ENCODE results near the gene UBE2D2. TPM values are rescaled to one million over a fixed set of nuclear protein-coding genes. Genes with fewer than 3 reads are reported as not detected.
"Not testable (repeated sequence)": the region's sequence is repeated elsewhere in the genome, so short reads cannot be mapped to it uniquely, and the experiment has no call there.

Gene UBE2D2
- total RNA-seq (2014; rRNA removed; shearing (Covaris generic)) = 64.7 and 79.3 TPM in 2 replicates

DNA sequence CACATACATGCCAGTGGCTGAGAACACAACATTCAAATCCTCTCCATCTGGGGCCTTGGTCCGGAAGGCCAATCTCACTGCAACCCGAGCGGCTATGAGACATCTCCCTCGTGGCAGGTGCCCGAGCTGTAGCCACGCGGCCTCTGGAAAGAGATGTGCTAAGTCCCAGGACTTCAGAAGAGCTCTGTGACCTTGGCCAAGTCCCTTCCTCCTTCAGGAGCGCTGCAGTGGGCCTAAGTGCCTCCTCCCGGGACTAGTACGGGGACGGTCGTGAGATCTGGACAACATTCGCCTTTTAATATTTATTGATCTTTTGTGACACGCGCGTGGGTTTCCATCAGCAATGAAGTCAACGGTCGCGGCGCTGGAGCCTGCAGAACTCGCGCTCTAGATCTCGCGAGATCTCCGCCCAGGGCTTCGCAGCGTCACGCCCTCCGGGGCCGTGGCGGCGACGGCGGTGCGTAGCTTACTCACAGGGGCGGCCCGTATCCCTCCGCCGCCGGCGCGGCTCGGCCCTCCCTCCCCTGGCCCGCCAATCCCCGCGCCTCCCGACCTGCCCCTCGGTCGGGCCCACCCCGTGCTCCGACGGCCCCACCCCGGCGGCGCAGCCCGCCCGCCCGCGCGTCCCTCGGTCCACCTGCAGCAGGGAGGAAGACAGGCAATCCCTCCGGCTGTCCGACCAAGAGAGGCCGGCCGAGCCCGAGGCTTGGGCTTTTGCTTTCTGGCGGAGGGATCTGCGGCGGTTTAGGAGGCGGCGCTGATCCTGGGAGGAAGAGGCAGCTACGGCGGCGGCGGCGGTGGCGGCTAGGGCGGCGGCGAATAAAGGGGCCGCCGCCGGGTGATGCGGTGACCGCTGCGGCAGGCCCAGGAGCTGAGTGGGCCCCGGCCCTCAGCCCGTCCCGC lies at the start of gene UBE2D2:
UBE2D2 (plus strand) TSS at position 588 of the 903 bp plus-strand sequence. CDS start 453 bp downstream, outside the sequence.
- DNase-seq (ENCODE audit: low spot score) = peak; percentile 95

DNA sequence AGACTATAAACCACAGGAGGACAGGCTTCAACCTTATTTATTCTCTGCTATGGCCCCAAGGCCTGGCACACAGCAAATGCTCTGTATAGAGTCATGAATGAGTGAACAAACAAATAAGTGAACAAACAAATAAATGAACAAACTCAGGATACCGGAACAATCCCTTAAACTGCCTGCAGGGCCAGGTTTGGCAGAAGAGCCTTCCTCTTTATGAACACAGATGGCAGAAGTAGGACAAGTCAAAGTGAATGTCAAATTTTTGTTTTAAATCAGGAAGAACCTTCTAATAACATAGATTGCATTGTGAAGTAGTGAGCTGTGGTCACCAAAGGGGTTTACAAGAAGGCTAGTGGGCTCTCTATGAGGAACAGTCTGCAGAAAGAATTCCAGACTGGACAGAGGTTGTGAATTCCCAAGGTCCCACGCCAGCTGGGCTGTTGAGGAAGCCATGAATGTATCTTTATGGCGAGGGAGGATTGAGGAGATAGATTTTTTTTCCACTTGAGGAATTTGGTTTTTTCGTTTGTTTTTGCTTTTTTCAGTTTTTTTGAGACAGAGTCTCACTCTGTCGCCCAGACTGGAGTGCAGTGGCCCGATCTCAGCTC lies 48.3 kb upstream of the UBE2D2 start:
- no peak for DNase-seq (ENCODE audit: low spot score)

DNA sequence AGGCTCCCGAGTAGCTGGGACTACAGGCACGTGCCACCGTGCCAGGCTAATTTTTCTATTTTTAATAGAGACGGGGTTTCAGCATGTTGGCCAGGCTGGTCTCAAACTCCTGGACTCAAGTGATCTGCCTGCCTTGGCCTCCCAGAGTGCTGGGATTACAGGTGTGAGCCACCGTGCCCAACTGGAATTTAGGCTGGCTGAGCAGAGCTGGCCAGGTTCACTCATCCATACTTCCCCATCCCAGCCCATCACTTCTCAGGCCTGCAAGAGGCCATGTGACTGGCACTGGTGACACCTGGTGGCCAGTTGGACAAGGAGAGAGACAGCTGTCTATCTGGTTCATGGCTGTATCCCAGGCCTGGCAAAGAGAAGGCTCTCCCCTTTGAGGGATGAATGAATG lies 47.7 kb upstream of the UBE2D2 start:
- peak; percentile 73 for DNase-seq (ENCODE audit: low spot score)

DNA sequence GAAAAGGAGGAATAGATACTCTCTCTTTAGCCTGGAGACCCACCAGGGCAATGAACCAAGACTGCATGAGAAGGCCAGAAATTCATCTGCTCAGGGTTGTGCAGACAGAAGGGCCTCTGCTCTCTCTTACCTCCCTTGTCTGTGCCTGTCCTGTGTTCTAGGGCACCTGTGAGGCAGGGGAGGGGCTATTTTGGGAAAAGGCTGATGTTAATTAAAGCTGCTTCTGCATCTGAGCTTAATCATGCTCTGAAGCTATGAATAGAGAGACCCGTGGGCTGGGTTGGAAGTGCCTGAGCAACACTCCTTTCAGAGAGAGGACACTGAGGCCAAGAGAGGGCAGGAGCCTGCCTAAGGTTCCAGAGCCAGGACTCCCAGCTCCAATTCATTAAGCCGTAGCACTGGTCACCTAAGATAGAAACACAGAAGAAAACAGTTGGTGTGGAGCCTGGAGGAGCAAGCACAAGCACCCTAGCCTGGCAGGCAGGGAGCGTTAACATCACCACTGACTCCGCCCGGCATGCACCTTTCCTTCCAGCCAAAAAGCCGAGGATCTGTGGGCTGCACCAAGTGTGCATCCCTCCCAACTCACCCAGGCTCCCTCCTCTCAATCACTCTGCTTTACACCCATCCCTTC lies 47.2 kb upstream of the UBE2D2 start:
- no peak for DNase-seq (ENCODE audit: low spot score)

DNA sequence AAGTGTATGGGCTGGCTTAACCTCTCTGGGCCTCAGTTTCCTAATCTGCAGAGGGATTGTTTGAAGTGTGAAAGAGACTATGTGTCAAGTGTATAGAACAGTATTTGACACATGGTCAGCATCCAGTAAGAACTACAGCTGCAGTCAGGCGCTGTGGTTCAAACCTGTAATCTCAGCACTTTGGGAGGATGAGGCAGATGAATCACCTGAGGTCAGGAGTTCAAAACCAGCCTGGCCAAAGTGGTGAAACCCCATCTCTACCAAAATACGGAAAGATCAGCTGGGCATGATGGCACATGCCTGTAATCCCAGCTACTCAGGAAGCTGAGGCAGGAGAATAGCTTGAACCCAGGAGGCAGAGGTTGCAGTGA lies 46.7 kb upstream of the UBE2D2 start:
- DNase-seq (ENCODE audit: low spot score) = no peak

DNA sequence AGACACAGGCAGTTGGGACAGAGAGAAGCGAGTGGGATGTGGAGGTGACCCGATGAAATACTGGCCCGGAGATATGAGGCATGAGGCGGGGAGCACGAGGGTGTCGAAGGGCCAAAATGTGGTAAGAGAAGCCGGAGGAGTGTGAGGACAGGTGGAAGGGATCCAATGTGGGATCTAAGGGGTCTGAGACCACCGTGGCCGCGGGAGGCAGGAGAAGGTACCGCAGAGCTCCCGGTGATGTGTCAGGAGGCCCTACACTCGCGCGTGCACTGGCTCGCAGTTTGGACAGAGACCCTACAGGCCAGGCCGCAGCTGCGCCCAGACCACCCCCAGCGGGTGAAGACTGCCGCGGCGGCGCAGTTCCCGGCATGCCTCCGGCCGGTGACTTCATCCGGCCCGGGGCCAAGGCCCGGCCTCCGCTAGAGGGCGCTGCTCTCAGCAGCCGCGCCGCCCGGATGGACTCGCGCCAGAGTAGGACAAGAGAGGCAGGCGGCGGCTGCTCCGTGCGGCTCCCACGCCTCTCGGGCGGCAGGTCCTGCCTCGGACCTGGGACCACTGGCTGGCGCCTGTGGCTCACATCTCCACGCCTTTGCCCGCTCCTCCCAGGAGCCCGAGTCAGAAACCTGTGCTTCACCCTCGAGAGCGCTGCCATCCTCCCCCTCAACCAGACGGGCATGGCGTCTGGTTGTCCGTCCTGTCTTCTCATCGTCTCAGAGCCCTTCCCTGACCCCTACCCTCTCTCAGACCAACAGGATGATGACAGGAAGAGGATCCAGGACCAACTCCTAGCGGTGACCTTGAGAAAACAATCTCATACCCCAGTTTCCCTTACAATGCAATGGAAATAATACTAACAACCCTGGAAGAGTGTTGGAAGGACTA lies 43.2 kb upstream of the UBE2D2 start:
- peak; percentile 66 for DNase-seq (ENCODE audit: low spot score)

DNA sequence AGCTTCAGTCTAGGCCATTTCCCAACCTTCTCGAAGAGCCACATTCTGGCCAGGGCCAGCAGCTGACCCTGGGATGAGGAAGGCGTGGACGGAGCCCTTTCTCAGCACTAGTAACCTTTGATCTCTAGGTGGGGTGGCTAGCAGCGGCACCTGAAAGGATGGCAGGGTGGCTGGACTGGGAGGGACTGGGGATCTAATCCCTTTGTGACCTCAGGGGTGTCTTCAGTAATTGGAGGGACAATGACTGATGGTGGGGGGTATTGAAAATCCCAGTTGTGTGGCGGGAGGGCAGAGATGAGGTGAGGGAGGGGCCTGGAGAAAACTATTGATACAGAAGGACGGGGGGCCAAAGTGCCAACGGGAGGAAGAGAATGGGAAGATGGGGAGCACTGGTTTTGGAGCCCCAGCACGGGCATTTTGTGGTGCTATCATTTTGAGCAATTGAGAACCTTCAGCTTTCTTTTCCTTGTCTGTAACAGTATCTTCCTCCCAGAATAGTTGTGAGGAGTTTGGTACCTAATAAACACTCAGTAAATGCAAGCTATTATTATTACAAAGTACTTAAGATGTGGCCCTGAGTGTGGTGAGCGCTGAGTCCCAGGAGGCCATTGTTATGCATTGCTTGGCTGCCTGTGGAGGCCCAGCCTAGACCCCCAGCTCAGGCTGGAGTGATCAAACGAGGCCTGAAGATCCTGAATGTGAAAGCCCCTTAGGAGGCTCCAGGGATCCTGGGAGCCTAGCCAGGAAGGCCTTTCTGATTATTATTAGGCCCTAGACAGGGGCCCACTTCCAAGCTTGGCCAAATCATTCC lies 37.3 kb upstream of the UBE2D2 start:
- no peak for DNase-seq (ENCODE audit: low spot score)

DNA sequence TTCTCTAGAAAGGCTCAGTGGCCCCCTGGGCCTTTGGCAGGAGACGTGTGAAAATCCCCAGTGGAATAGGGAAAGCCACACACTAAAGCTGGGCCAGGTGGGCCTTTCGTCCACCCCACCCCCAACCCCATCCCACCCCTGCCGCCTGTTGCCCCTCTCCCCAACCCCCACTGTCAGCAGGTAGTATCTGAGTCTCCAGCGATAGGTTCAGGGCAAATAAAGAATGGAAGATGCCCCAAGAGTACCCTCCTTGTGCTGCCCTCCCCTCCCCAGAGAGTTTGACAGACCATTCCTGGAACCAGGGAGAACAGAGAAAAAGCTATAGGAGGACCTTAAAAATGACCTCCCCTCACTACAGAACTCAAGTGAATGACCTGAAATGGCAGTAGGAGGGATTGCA lies 36.7 kb upstream of the UBE2D2 start:
- no peak for DNase-seq (ENCODE audit: low spot score)

DNA sequence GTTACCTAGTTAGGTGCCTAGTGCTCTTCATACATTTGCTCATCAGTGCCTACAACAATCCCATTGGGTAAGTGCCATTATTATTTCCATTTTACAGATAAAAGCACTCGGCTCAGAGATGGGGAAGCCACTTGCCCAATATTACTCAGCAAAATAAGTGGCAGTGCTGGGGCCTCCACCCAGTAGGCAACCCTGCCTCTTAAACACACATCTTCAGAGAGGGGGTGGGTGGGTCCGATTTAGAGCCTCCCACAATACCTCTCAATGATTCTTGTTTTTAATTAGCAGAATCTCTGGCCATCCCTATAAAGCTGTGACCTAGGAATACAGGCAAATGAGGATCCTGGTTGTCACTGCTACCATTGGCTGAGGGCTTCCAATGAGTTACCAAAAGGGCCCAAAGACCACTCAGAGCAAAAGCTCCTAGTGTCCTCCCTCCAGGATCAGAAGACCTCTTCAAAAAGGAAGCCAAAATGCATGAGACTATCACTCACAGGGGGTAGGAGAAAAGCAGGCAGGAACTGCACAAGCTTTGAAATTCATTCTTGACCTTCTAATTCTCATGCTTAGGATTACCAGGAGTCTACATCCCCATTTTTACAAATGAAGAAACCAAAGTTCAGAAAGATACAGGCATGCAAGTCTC lies 36.1 kb upstream of the UBE2D2 start:
- DNase-seq (ENCODE audit: low spot score) = no peak

DNA sequence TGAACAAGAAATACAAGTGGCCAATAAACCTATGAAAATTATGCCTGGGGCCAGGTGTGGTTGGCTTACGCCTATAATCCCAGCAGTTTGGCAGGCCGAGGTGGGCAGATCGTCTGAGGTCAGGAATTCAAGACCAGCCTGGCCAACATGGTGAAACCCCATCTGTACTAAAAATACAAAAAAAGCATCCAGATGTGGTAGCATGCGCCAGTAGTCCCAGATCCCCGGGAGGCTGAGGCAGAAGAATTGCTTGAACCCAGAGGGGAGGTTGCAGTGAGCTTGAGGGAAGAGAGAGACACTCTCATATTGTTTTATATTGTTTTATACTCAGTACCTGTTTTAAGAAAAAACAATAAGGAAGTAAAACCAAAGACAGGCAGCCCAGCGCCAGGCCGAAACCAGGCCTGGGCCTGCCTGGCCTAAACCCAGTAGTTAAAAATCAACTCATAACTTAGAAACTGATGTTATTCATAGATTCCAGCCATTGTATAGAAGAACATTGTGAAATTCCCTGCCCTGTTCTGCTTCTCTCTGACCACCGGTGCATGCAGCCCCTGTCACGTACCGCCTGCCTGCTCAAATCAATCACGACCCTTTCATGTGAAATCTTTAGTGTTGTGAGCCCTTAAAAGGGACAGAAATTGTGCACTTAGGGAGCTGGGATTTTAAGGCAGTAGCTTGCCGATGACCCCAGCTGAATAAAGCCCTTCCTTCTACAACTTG lies 35.4 kb upstream of the UBE2D2 start:
- DNase-seq (ENCODE audit: low spot score) = not testable (repeated sequence)

DNA sequence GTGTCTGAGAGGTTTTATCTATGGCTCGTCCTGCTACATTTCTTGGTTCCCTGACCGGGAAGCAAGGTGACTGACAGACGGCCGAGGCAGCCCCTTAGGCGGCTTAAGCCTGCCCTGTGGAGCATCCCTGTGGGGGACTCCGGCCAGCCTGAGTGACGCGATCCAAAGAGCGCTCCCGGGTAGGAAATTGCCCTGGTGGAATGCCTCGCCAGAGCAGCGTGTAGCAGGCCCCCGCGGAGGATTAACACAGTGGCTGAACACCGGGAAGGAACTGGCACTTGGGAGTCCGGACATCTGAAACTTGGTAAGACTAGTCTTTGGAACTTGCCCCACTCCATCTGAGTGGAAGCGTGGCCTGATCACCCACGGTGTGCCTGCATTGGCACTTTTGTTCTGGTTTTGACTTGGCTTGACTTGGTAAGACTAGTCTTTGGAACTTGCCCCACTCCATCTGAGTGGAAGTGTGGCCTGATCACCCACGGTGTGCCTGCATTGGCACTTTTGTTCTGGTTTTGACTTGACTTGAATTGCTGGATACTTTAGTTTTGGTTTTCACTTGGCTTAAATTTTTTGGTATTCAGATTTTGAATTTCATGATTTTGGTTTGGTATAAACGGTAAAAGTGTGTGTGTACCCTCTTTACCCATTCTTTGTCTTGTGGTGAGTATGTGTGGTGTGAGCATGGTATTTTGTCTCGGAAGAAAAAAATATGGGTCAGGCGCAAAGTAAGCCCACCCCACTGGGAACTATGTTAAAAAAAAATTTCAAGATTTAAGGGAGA lies 34.6 kb upstream of the UBE2D2 start:
- not testable (repeated sequence) for DNase-seq (ENCODE audit: low spot score)

DNA sequence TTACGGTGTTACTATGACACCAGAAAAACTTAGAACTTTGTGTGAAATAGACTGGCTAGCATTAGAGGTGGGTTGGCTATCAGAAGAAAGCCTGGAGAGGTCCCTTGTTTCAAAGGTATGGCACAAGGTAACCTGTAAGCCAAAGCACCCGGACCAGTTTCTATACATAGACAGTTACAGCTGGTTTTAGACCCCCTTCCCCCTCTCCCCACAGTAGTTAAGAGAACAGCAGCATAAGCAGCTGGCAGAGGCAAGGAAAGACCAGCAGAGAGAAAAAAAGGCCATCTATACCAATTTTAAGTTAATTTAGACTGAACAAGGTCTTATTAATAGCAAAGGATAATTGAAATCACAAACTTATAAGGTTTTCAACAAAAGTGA lies 34.1 kb upstream of the UBE2D2 start:
- not testable (repeated sequence) for DNase-seq (ENCODE audit: low spot score)

DNA sequence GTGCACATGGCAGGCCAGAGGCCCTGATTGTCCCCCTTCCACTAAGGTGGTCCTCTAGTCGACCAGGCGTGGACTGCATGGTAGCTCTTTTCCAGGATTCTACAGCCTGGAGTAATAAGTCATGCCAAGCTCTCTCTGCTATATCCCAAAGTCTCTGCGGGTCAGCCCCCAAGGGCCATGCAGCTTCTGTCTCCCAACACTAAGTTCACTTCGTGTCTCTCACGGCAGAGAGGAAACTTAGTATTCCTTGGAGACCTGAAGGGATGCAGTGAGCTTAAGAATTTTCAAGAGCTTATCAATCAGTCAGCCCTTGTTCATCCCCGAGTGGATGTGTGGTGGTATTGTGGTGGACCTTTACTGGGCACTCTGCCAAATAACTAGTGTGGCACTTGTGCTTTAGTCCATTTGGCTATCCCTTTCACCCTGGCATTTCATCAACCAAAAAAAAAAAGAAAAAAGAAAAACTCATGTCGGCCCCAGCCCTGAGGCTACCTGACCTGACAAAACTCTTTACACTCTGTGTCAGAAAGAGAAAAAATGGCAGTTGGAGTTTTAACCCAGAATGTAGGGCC lies 33.2 kb upstream of the UBE2D2 start:
- not testable (repeated sequence) for DNase-seq (ENCODE audit: low spot score)

DNA sequence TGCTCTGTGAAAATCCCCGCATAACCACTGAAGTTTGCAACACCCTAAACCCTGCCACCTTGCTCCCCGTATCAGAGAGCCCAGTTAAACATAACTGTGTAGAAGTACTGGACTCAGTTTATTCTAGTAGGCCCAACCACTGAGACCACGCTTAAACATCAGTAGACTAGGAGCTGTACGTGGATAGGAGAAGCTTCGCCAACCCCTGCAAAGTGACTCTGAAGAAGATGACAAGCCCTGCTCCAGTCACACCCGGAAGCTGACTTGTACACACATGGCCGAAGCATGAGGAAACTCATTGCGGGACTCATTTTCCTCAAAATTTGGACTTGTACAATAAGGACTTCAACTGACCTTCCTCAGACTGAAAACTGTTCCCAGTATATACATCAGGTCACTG lies 32.4 kb upstream of the UBE2D2 start:
- not testable (repeated sequence) for DNase-seq (ENCODE audit: low spot score)

DNA sequence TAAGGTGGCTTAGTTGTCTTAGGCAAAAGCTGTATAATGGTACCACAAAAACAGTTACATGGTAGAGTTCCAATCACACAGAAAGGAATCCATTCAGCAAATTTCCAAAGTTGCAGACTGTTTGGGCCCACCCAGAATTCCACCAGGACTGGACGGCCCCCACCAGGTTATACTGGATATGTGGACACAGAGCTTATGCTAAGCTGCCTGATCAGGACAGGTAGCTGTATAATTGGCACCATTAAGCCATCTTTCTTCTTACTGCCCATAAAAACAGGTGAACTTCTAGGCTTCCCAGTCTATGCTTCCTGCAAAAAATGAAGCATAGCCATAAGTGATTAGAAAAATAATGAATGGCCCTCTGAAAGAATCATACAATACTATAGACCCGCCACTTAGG lies 31.1 kb upstream of the UBE2D2 start:
- DNase-seq (ENCODE audit: low spot score) = not testable (repeated sequence)

DNA sequence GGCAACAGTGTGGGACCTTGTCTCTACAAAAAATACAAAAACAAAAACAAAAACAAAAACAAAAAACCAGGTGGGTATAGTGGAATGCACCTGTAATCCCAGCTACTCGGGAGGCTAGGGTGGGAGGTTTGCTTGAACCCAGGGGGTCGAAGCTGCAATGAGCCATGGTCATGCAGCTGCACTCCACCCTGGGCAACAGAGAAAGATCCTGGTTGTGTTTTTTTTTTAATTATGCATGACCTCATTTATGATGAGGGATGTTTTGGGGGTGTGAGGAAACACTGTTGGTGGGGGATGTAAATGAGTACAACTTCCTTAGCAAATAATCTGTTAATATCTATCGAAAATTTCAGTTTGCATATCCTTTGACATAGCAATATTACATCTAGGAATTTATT lies 29.4 kb upstream of the UBE2D2 start:
- DNase-seq (ENCODE audit: low spot score) = no peak

DNA sequence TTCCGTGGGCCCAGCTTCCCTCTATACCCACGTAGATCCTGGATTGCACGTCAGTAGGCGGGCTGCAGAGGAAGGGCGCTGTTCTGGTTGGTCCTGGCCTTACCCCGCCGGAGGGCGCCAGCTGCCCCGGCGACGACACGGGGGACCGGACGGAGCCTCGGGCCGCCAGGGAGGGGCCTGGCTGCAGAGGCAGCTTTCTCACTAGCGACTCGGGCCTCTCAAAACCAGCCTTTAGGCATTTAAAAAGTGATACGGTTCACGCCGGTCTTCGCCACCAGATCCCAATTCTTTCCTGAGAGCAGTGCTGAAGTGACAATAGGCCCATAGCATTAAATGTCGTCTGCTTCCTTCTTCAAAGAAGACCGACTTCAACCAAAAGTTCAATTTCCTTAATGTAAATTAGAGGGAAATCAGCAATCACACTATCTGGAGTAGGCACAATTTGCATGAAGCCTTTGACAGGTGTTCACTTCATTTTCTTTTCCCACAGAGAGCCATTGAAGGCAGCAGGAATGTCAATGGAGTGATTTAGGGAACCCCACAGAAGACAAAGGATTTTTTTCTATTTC lies 17.6 kb upstream of the UBE2D2 start:
- DNase-seq (ENCODE audit: low spot score) = no peak

DNA sequence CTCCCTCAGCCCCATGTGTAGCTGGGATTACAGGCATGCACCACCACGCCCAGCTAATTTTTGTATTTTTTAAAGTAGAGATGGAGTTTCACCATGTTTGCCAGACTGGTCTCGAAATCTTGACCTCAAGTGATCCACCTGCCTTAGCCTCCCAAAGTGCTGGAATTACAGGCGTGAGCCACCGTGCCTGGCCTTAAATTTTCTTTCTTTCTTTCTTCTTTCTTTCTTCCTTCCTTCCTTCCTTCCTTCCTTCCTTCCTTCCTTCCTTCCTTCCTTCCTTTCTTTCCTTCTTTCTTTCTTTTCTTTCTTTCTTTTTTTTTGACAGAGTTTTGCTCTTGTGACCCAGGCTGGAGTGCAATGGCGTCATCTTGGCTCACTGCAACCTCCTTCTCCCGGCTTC lies 14.5 kb upstream of the UBE2D2 start:
- not testable (repeated sequence) for DNase-seq (ENCODE audit: low spot score)
